Measurements from ENCODE around the gene MYOD1. TPM values are rescaled to one million over a fixed set of nuclear protein-coding genes. Genes with fewer than 3 reads are reported as not detected.

Gene MYOD1
- total RNA-seq, 1 experiment from 2014 or later = not detected

DNA sequence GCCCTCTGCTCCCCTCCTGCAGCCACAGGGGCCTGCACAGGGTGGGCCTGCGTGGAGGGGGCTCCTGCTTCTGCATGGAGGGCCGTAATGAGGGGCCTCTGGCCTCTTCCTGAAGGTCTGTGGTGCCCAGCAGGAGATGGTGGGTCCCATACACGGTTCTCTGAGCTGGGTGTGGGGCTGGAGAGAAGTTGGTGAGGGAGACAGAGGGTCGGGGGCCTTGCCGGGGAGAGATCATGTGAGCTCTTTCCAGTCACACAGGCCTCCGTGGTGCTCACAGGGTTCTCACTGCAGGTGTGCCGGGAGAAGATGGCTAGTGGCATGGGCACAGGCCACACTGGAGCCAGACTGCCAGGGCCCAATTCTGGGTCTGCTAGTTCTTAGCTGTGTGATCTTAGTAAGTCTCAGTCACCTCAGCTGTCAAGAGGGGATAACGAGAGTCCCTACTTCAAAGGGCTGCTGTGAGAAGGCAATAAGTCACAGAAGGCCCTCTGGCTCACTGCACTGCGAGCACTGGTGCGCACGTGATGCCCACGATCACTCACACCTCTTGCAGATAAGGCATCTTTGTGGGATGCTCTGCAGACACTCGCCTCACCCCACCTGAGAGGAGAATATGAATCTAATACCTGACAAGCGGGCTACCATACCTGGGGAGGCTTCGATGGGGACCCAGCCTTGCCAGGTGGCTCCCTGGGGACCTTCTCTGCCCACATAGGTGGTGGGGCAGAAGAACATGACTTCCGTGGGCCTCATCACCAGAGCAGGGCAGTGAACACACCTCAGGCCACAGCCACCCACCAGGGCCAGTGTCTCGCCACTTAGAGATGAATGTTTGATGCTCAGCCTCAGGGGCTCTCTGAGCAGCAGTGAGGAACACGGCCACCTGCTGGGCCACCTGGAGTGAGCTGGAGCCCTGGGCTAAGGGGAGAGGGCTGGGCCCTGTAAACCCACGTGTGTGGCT lies 29.7 kb downstream of the MYOD1 start:
- BruUV-seq (replicated peaks) = no TSS peak
- Histone ChIP-seq H3K9me3 (ENCODE audit: low read depth, low read length, poor library complexity, severe bottlenecking) (no peaks in the 10 kb centered on the region), H3K27ac (ENCODE audit: low read depth, low read length, poor library complexity, severe bottlenecking) (no peak overlapping the region), H3K27me3 (replicated peaks; ENCODE audit: insufficient read depth, low read depth, low read length, poor library complexity) (peaks cover 2% of the 10 kb centered on the region), H3K4me3 (ENCODE audit: low read depth, low read length, poor library complexity, severe bottlenecking) (no peak overlapping the region), H3K4me1 (ENCODE audit: insufficient read depth, low read length, poor library complexity, severe bottlenecking) (no peaks in the 10 kb centered on the region), H3K36me3 (ENCODE audit: insufficient read depth, low read length, poor library complexity, severe bottlenecking) (no peaks in the 10 kb centered on the region)
- intact Hi-C loops (cut with micrococcal nuclease; ENCODE audit: unreplicated experiment) = no loop called here
- ChIA-PET CTCF (no interaction called here), POLR2A (ENCODE audit: low non-redundant PET) (no interaction called here)
- DNase-seq (ENCODE audit: low spot score) = no peak
- TF ChIP-seq, protein P1, sequence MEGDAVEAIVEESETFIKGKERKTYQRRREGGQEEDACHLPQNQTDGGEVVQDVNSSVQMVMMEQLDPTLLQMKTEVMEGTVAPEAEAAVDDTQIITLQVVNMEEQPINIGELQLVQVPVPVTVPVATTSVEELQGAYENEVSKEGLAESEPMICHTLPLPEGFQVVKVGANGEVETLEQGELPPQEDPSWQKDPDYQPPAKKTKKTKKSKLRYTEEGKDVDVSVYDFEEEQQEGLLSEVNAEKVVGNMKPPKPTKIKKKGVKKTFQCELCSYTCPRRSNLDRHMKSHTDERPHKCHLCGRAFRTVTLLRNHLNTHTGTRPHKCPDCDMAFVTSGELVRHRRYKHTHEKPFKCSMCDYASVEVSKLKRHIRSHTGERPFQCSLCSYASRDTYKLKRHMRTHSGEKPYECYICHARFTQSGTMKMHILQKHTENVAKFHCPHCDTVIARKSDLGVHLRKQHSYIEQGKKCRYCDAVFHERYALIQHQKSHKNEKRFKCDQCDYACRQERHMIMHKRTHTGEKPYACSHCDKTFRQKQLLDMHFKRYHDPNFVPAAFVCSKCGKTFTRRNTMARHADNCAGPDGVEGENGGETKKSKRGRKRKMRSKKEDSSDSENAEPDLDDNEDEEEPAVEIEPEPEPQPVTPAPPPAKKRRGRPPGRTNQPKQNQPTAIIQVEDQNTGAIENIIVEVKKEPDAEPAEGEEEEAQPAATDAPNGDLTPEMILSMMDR (conservative IDR thresholded peaks at IDR 0.05; ENCODE audit: low read depth, low read length) = no peak
- no peak for TF ChIP-seq EZH2 (IDR thresholded peaks at IDR 0.05; ENCODE audit: borderline replicate concordance, low read depth, low read length, poor library complexity, severe bottlenecking)

DNA sequence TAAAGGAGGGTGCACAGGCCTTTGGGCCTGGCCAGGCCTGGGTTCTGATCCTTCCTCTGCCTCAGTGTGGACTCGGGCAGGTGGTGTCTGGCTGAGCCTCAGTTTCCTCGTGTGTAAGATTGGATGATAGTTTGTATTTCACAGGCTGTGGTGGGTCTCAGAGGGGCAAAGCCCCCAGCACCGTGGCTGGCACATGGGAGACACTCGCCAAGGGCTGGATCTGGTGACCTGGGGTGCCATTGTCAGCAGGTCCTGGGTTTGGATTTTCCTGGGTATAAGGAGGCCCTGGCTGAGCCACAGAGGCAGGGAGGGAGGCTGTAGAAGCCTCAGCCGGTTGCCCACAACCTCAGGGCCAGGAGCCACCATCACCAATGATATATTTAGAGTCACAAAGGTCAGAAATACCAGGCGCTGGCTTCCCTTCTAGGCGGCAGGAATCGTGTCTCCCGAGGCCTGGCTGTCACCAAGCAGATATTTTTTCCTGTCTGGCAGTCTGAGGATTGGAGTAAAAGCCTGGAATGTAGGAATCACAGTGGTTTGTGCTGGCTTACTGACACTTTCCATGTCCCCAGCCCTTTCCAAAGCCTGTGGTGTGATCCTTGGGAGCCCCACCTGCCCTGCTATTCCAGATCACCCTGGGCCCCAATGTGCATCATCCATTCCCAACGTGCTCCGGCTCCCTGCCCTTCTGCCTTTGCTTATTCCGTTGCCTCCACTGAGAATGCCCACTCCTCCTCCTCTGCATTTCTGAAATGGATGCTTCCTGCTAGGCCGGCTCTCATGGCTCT lies 30.8 kb downstream of the MYOD1 start:
- no peak overlapping the region for H3K27ac ChIP-seq (ENCODE audit: low read depth, low read length, poor library complexity, severe bottlenecking)
- peaks cover 7% of the 10 kb centered on the region for H3K27me3 ChIP-seq (replicated peaks; ENCODE audit: insufficient read depth, low read depth, low read length, poor library complexity)
- H3K9me3 ChIP-seq (ENCODE audit: low read depth, low read length, poor library complexity, severe bottlenecking) = no peaks in the 10 kb centered on the region
- no peak for TF ChIP-seq EZH2 (IDR thresholded peaks at IDR 0.05; ENCODE audit: borderline replicate concordance, low read depth, low read length, poor library complexity, severe bottlenecking)
- TF ChIP-seq, protein P1 (conservative IDR thresholded peaks at IDR 0.05; ENCODE audit: low read depth, low read length) = no peak
- H3K4me3 ChIP-seq (ENCODE audit: low read depth, low read length, poor library complexity, severe bottlenecking) = no peak overlapping the region
- H3K36me3 ChIP-seq (ENCODE audit: insufficient read depth, low read length, poor library complexity, severe bottlenecking) = no peaks in the 10 kb centered on the region
- H3K4me1 ChIP-seq (ENCODE audit: insufficient read depth, low read length, poor library complexity, severe bottlenecking) = no peaks in the 10 kb centered on the region
- DNase-seq (ENCODE audit: low spot score) = no peak
- no TSS peak for BruUV-seq (replicated peaks)
- ChIA-PET POLR2A (ENCODE audit: low non-redundant PET) (no interaction called here), CTCF (no interaction called here)
- intact Hi-C loops (cut with micrococcal nuclease; ENCODE audit: unreplicated experiment) = no loop called here

DNA sequence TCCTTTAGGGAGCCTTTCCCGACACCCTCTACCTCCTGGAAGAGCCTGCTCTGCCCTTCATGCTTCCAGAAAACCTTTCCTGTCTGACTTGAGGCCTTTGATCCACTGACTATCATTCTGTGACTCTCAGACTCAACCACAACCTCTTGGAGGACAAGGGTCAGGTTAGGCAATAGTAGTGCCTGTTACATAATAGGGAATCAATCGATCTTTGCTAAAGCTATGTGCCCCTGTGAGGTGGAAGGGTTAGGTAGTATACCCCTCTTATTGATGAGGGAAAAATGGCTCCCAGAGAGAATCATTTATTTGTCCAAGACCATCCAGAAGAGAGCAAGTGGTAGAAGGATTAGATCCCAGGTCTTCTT lies 31.4 kb downstream of the MYOD1 start:
- Histone ChIP-seq H3K4me3 (ENCODE audit: low read depth, low read length, poor library complexity, severe bottlenecking) (no peak overlapping the region), H3K36me3 (ENCODE audit: insufficient read depth, low read length, poor library complexity, severe bottlenecking) (no peaks in the 10 kb centered on the region), H3K4me1 (ENCODE audit: insufficient read depth, low read length, poor library complexity, severe bottlenecking) (no peaks in the 10 kb centered on the region), H3K27me3 (replicated peaks; ENCODE audit: insufficient read depth, low read depth, low read length, poor library complexity) (peaks cover 7% of the 10 kb centered on the region), H3K9me3 (ENCODE audit: low read depth, low read length, poor library complexity, severe bottlenecking) (no peaks in the 10 kb centered on the region), H3K27ac (ENCODE audit: low read depth, low read length, poor library complexity, severe bottlenecking) (no peak overlapping the region)
- no peak for TF ChIP-seq EZH2 (IDR thresholded peaks at IDR 0.05; ENCODE audit: borderline replicate concordance, low read depth, low read length, poor library complexity, severe bottlenecking)
- TF ChIP-seq, protein P1 (conservative IDR thresholded peaks at IDR 0.05; ENCODE audit: low read depth, low read length) = no peak
- POLR2A ChIA-PET (ENCODE audit: low non-redundant PET) = no interaction called here
- no peak for DNase-seq (ENCODE audit: low spot score)
- CTCF ChIA-PET = no interaction called here
- BruUV-seq (replicated peaks) = no TSS peak
- intact Hi-C loops (cut with micrococcal nuclease; ENCODE audit: unreplicated experiment) = no loop called here
